ENCODE measurements around the gene C3orf49.

Gene C3orf49

DNA sequence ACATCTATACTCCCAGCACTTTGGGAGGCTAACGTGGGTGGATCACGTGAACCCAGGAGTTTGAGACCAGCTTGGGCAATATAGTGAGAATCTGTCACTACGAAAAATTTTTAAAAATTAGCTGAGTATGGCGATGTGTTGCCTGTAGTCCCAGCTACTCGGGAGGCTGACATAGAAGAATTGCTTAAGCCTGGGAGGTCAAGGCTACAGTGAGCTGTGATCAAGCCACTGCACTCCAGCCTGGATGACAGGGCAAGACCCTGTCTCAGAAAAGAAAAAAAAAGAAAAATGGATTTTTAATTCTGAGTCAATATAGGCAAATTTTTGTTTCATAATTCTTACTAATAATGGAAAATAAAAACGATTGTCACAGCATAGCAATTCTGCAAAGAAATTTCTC, 13.3 kb downstream of the C3orf49 start:
- Histone ChIP-seq H3K79me2 (ENCODE audit: insufficient read depth, low read length) (no peaks in the 10 kb centered on the region), H2AFZ (ENCODE audit: low read depth, low read length) (no peak overlapping the region), H3K4me1 (ENCODE audit: insufficient read depth, low read length) (no peaks in the 10 kb centered on the region), H3K27ac (ENCODE audit: low read length) (no peak overlapping the region), H3K4me2 (ENCODE audit: insufficient read depth, low read length) (no peak overlapping the region), H3K9me3 (ENCODE audit: insufficient read depth, low read length, severe bottlenecking) (no peaks in the 10 kb centered on the region), H3K9ac (ENCODE audit: low read depth, low read length) (no peak overlapping the region), H3K27me3 (ENCODE audit: insufficient read depth, low read length, poor library complexity) (no peaks in the 10 kb centered on the region), H3K4me3 (ENCODE audit: low read depth in 1 of 2, low read length in 2 of 2) (no peak overlapping the region), H4K20me1 (ENCODE audit: insufficient read depth, low read length) (no peaks in the 10 kb centered on the region), H3K36me3 (ENCODE audit: insufficient read depth, low read length) (peaks cover 65% of the 10 kb centered on the region)
- TF ChIP-seq EZH2 (IDR thresholded peaks at IDR 0.05; ENCODE audit: borderline replicate concordance, low read depth, low read length, severe bottlenecking), result no peak
- TF ChIP-seq, protein P1, sequence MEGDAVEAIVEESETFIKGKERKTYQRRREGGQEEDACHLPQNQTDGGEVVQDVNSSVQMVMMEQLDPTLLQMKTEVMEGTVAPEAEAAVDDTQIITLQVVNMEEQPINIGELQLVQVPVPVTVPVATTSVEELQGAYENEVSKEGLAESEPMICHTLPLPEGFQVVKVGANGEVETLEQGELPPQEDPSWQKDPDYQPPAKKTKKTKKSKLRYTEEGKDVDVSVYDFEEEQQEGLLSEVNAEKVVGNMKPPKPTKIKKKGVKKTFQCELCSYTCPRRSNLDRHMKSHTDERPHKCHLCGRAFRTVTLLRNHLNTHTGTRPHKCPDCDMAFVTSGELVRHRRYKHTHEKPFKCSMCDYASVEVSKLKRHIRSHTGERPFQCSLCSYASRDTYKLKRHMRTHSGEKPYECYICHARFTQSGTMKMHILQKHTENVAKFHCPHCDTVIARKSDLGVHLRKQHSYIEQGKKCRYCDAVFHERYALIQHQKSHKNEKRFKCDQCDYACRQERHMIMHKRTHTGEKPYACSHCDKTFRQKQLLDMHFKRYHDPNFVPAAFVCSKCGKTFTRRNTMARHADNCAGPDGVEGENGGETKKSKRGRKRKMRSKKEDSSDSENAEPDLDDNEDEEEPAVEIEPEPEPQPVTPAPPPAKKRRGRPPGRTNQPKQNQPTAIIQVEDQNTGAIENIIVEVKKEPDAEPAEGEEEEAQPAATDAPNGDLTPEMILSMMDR (IDR thresholded peaks at IDR 0.05; ENCODE audit: borderline replicate concordance, extremely low read depth, low read length, poor library complexity, severe bottlenecking), result no peak
- DNase-seq (no peak), ATAC-seq (ENCODE audit: insufficient read depth, low read depth) (no peak)

- Histone ChIP-seq H3K9me3 (ENCODE audit: insufficient read depth, low read length, severe bottlenecking) (no peaks in the 10 kb centered on the region), H3K79me2 (ENCODE audit: insufficient read depth, low read length) (peaks cover 64% of the 10 kb centered on the region), H2AFZ (ENCODE audit: low read depth, low read length) (no peak overlapping the region), H3K4me3 (ENCODE audit: low read depth in 1 of 2, low read length in 2 of 2) (no peak overlapping the region), H3K27ac (ENCODE audit: low read length) (no peak overlapping the region), H4K20me1 (ENCODE audit: insufficient read depth, low read length) (peaks cover 2% of the 10 kb centered on the region; the same call in 1 of the 2 replicates), H3K27me3 (ENCODE audit: insufficient read depth, low read length, poor library complexity) (no peaks in the 10 kb centered on the region), H3K9ac (ENCODE audit: low read depth, low read length) (no peak overlapping the region), H3K4me1 (ENCODE audit: insufficient read depth, low read length) (no peaks in the 10 kb centered on the region), H3K36me3 (ENCODE audit: insufficient read depth, low read length) (peaks cover 9% of the 10 kb centered on the region; the same call in 1 of the 2 replicates), H3K4me2 (ENCODE audit: insufficient read depth, low read length) (no peak overlapping the region)
- no peak for ATAC-seq (ENCODE audit: insufficient read depth, low read depth)
- no peak for DNase-seq
- TF ChIP-seq, protein P1 (IDR thresholded peaks at IDR 0.05; ENCODE audit: borderline replicate concordance, extremely low read depth, low read length, poor library complexity, severe bottlenecking), result no peak
- TF ChIP-seq EZH2 (IDR thresholded peaks at IDR 0.05; ENCODE audit: borderline replicate concordance, low read depth, low read length, severe bottlenecking), result no peak
These were observed 22.6 kb downstream of the C3orf49 start for GRCh38 chr3:63841704-63842103.

DNA sequence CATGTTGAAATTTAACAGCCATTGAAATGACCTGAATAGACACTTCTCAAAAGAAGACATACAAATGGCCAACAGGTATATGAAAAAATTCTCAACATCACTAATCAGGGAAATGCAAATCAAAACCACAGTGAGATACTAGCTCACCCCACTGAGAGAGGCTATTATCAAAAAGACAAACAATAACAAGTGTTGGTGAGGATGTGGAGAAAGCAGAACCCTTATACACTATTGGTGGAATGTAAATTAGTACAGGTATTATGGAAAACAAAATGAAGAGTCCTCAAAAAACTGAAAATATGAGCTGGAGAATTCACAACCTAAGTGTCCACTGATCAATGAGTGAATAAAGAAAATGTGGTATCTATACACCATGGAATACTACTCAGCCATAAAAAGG, 23.0 kb downstream of the C3orf49 start:
- no peak overlapping the region for H3K4me3 ChIP-seq (ENCODE audit: low read depth in 1 of 2, low read length in 2 of 2)
- ATAC-seq (ENCODE audit: insufficient read depth, low read depth) (no peak), DNase-seq (no peak)
- H4K20me1 ChIP-seq (ENCODE audit: insufficient read depth, low read length), result peaks cover 4% of the 10 kb centered on the region; the same call in 1 of the 2 replicates
- no peak overlapping the region for H3K4me2 ChIP-seq (ENCODE audit: insufficient read depth, low read length)
- no peak overlapping the region for H3K27ac ChIP-seq (ENCODE audit: low read length)
- TF ChIP-seq, protein P1 (IDR thresholded peaks at IDR 0.05; ENCODE audit: borderline replicate concordance, extremely low read depth, low read length, poor library complexity, severe bottlenecking), result no peak
- no peak for TF ChIP-seq EZH2 (IDR thresholded peaks at IDR 0.05; ENCODE audit: borderline replicate concordance, low read depth, low read length, severe bottlenecking)
- H3K9me3 ChIP-seq (ENCODE audit: insufficient read depth, low read length, severe bottlenecking), result no peaks in the 10 kb centered on the region
- no peak overlapping the region for H3K9ac ChIP-seq (ENCODE audit: low read depth, low read length)
- H3K27me3 ChIP-seq (ENCODE audit: insufficient read depth, low read length, poor library complexity), result no peaks in the 10 kb centered on the region
- no peak overlapping the region for H2AFZ ChIP-seq (ENCODE audit: low read depth, low read length)
- peaks cover 68% of the 10 kb centered on the region for H3K79me2 ChIP-seq (ENCODE audit: insufficient read depth, low read length)
- peaks cover 7% of the 10 kb centered on the region; the same call in 1 of the 2 replicates for H3K36me3 ChIP-seq (ENCODE audit: insufficient read depth, low read length)
- H3K4me1 ChIP-seq (ENCODE audit: insufficient read depth, low read length), result no peaks in the 10 kb centered on the region

DNA sequence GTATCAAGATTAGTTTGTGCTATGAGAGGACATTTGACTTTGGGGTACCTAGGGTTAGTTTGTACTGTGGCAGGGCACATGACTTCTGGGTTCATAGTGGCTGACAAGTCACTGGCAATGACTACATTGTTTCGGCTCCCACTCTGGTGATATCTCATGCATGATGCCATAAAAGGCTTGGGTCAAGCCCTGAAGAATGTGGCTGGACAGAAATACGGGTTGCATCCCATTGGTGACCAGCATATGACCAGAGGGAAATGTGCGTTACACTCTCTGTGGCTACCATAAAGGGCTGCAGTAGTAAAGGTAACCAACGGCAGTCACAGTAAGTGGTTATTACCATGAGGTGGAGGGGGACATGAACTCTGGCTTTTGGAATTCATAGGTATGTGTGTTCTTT, 26.1 kb downstream of the C3orf49 start:
- H3K36me3 ChIP-seq (ENCODE audit: insufficient read depth, low read length), result peaks cover 3% of the 10 kb centered on the region; the same call in 1 of the 2 replicates
- no peak for ATAC-seq (ENCODE audit: insufficient read depth, low read depth)
- H3K4me2 ChIP-seq (ENCODE audit: insufficient read depth, low read length), result no peak overlapping the region
- no peak overlapping the region for H3K4me3 ChIP-seq (ENCODE audit: low read depth in 1 of 2, low read length in 2 of 2)
- no peaks in the 10 kb centered on the region for H3K9me3 ChIP-seq (ENCODE audit: insufficient read depth, low read length, severe bottlenecking)
- no peak for TF ChIP-seq EZH2 (IDR thresholded peaks at IDR 0.05; ENCODE audit: borderline replicate concordance, low read depth, low read length, severe bottlenecking)
- TF ChIP-seq, protein P1 (IDR thresholded peaks at IDR 0.05; ENCODE audit: borderline replicate concordance, extremely low read depth, low read length, poor library complexity, severe bottlenecking), result no peak
- H3K4me1 ChIP-seq (ENCODE audit: insufficient read depth, low read length), result no peaks in the 10 kb centered on the region
- DNase-seq, result no peak
- H3K9ac ChIP-seq (ENCODE audit: low read depth, low read length), result no peak overlapping the region
- H3K27ac ChIP-seq (ENCODE audit: low read length), result no peak overlapping the region
- peaks cover 87% of the 10 kb centered on the region for H3K79me2 ChIP-seq (ENCODE audit: insufficient read depth, low read length)
- peaks cover 7% of the 10 kb centered on the region; the same call in 1 of the 2 replicates for H4K20me1 ChIP-seq (ENCODE audit: insufficient read depth, low read length)
- H3K27me3 ChIP-seq (ENCODE audit: insufficient read depth, low read length, poor library complexity), result no peaks in the 10 kb centered on the region
- no peak overlapping the region for H2AFZ ChIP-seq (ENCODE audit: low read depth, low read length)

All from DND-41 (cell line).